ENCODE data around the gene SS18L1.

SS18L1 gene

DNA sequence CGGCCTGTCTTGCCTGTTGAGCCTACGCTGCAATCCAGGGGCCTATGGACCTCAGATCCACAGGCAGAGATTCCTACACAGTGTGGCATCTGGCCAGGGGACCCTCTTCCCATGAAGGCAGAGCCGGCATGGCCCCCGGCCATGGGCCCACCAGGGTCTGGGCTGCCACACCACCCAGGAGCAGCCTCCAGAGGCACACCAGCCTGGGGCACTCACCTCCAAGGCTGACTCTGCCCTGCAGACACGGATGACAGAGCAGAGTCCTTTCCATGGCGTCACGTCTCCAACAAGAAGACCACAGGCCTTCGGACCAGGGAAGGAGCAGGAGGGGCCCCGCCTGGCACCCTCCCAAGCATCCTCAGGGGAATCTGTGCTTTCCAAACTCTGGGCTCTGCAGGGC is 80.0 kb downstream of the SS18L1 start:
- no peak overlapping the region for H3K4me3 Mint-ChIP-seq
- peaks cover 67% of the 10 kb centered on the region for H3K27me3 Mint-ChIP-seq
- no peaks in the 10 kb centered on the region for H3K9me3 Mint-ChIP-seq
- H3K4me1 Mint-ChIP-seq = peaks cover 4% of the 10 kb centered on the region
- ATAC-seq (replicated peaks; ENCODE audit: extremely low read depth, poor library complexity, severe bottlenecking) (no peak), DNase-seq (ENCODE audit: low spot score in 2 of 2) (no peak)
- H3K27ac Mint-ChIP-seq (ENCODE audit: low read depth) = no peak overlapping the region
- peaks cover 2% of the 10 kb centered on the region for H3K36me3 Mint-ChIP-seq (ENCODE audit: insufficient read depth)

DNA sequence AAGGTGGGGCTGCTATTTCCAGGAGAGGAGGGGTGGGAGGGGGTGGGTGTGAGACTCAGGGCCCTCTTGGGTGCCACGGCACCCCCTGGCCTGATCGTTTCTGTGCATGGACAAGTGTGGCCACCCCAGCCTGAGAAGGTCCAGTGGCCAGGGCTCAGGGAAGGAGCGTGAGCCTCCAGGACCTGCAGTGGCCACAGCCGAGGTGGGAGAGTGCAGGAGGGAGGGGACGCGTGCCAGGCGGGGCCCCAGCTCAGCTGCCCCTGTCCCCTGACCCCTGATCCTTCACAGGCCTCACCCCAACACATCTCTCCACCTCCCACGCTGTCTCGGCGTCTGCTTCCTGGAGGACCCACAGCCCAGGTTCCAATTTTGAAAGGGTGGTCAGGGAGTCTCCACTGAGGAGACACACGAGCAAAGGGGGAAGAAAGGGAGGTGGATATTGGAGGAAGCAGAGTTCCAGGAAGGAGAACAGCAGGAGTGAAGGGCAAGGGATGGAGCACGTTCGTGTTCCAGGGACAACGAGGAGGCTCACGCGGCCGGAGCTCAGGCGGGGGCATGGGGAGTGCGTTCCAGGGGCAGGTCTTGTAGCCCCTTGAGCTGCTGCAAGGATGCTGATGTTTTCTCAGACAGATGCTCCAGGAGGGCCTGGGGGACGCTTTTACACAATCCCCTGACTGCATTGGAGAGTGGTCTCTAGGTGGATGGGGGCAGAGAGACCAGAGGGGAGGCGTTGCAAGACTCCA is 80.7 kb downstream of the SS18L1 start:
- no peaks in the 10 kb centered on the region for H3K9me3 Mint-ChIP-seq
- DNase-seq (ENCODE audit: low spot score in 2 of 2) (no peak), ATAC-seq (replicated peaks; ENCODE audit: extremely low read depth, poor library complexity, severe bottlenecking) (no peak)
- H3K36me3 Mint-ChIP-seq (ENCODE audit: insufficient read depth) = peaks cover 2% of the 10 kb centered on the region
- no peak overlapping the region for H3K4me3 Mint-ChIP-seq
- no peak overlapping the region for H3K27ac Mint-ChIP-seq (ENCODE audit: low read depth)
- H3K27me3 Mint-ChIP-seq = peaks cover 60% of the 10 kb centered on the region
- H3K4me1 Mint-ChIP-seq = peaks cover under 1% of the 10 kb centered on the region

DNA sequence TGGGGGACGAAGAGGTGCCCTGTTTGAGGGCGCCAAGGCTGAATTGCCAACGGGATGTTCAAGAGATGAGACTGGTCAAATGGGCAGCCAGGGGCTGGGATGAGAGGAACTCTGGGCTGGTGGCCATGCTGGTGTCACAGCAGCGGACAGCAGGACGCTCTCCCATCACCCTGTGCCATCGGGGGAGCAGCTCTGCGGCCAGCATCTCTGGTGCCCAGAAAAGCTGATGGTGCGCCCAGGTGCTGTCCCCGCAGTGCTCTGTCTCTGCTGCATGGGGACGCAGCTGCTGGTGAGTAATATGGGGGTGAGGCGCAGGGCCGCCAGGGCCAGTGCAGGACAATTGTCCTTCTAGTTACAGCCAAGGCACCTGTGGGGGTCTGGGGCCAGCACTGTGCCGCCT is 81.5 kb downstream of the SS18L1 start:
- Mint-ChIP-seq H3K27me3 (peaks cover 59% of the 10 kb centered on the region), H3K36me3 (ENCODE audit: insufficient read depth) (peaks cover 2% of the 10 kb centered on the region), H3K27ac (ENCODE audit: low read depth) (no peak overlapping the region), H3K9me3 (no peaks in the 10 kb centered on the region), H3K4me1 (no peaks in the 10 kb centered on the region), H3K4me3 (no peak overlapping the region)
- no peak for DNase-seq (ENCODE audit: low spot score in 2 of 2)
- no peak for ATAC-seq (replicated peaks; ENCODE audit: extremely low read depth, poor library complexity, severe bottlenecking)

DNA sequence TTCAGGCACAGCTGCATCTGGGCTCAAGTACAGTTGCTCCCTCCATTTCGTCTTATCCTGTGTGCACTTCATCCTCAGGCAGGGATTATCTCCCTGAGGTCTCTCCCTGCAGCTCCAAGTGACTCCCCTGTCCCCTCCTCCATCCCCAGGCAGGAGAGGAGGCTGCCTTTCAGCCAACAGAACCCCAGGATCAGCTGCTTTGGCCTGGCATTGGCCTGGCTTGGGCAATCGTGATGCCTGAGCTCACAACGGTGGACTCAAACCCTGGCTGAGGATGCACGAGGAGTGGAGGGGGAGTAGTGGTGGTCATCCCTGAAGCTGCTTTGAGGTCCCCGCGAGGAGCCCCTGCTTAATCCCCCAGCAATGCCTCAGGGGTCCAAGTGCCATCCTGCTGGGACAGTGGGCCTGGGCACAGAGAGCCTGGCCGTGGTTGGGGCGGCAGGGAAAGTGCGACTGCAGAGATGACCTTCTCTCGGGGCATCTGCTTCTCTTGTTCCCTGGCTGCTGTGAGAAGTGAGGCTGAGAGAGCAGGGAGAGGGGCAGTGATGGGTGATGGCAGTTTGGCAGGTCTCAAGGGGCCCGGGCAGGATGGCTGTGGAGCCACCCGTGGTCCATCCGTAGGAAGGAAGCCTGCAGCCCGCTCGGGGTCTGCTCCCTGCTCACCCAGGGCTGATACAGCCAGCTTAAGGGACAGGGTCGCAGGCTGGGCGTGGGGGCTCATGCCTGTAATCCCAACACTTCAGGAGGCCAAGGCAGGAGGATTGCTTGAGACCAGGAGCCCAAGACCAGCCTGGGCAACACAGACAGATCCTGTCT is 82.5 kb downstream of the SS18L1 start:
- ATAC-seq (replicated peaks; ENCODE audit: extremely low read depth, poor library complexity, severe bottlenecking) (no peak), DNase-seq (ENCODE audit: low spot score in 2 of 2) (no peak)
- Mint-ChIP-seq H3K27ac (ENCODE audit: low read depth) (no peak overlapping the region), H3K36me3 (ENCODE audit: insufficient read depth) (peaks cover 2% of the 10 kb centered on the region), H3K4me3 (no peak overlapping the region), H3K27me3 (peaks cover 54% of the 10 kb centered on the region), H3K4me1 (no peaks in the 10 kb centered on the region), H3K9me3 (no peaks in the 10 kb centered on the region)

DNA sequence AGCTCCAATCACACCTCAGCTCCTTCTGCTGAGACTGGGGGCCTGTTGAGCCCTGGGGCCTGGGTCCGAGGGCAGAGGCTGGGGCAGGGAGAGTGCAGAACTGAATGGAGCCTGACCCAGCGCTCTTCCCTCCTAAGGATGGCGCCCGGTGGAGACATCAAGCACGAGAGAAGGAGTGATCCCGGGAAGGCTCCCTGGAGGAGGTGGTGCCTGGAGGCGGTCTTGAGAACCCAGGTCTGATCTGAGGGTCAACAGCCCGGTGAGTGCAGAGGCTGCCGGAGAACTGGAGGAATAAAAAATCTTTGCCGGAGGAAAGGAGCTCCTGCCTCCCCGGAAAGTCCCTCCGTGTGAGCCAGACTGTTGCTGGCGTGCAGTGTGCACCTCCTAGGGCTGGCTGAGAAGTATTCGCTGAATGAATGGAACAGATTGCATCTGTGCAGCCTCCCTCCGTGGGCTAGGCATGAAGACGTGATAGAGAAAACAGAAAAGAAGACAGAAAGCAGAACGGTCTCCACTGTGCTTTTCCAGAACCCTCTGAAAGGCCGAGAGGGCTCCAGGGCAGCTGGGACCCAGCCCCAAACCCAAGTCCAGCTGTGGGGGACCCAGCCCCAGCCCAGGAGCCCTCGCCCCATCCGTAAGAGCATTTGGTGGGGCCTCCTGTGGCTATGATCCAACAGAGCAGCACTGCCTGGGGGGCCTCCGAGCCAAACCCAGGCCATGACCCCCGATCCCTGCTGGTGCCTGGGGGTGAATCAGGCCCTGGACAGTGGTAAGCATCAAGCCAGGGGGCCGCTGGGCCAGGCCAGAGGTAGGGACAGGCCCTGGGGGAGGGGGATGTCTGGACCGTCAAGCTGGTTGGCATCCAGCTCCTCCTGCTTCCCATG is 83.4 kb downstream of the SS18L1 start:
- H3K4me3 Mint-ChIP-seq = no peak overlapping the region
- no peak overlapping the region for H3K27ac Mint-ChIP-seq (ENCODE audit: low read depth)
- no peak for DNase-seq (ENCODE audit: low spot score in 2 of 2)
- ATAC-seq (replicated peaks; ENCODE audit: extremely low read depth, poor library complexity, severe bottlenecking) = no peak
- H3K9me3 Mint-ChIP-seq = no peaks in the 10 kb centered on the region
- H3K27me3 Mint-ChIP-seq = peaks cover 45% of the 10 kb centered on the region
- no peaks in the 10 kb centered on the region for H3K4me1 Mint-ChIP-seq
- no peaks in the 10 kb centered on the region for H3K36me3 Mint-ChIP-seq (ENCODE audit: insufficient read depth)

DNA sequence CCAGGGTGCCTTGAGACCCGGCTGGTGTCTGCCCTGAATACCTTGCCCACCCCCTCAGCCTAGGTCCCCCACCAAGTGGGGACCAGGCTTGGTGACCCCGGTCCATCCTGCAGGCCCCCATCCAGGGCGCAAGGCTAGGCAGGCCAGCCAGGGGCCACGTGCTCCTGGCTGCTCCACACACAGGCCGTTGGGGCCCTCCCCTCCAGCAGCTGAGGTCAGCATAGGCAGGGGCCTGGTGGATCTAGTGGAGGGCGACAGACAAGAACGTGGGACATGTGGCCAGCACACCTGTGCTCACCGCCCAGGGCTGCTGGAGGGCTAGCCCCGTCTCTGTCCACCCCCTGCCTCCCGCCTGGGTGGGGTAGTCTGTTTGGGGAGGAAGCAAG is 84.0 kb downstream of the SS18L1 start:
- DNase-seq (ENCODE audit: low spot score in 2 of 2) (no peak), ATAC-seq (replicated peaks; ENCODE audit: extremely low read depth, poor library complexity, severe bottlenecking) (no peak)
- no peak overlapping the region for H3K4me3 Mint-ChIP-seq
- H3K27ac Mint-ChIP-seq (ENCODE audit: low read depth) = no peak overlapping the region
- no peaks in the 10 kb centered on the region for H3K36me3 Mint-ChIP-seq (ENCODE audit: insufficient read depth)
- H3K27me3 Mint-ChIP-seq = peaks cover 39% of the 10 kb centered on the region
- H3K4me1 Mint-ChIP-seq = no peaks in the 10 kb centered on the region
- H3K9me3 Mint-ChIP-seq = no peaks in the 10 kb centered on the region

DNA sequence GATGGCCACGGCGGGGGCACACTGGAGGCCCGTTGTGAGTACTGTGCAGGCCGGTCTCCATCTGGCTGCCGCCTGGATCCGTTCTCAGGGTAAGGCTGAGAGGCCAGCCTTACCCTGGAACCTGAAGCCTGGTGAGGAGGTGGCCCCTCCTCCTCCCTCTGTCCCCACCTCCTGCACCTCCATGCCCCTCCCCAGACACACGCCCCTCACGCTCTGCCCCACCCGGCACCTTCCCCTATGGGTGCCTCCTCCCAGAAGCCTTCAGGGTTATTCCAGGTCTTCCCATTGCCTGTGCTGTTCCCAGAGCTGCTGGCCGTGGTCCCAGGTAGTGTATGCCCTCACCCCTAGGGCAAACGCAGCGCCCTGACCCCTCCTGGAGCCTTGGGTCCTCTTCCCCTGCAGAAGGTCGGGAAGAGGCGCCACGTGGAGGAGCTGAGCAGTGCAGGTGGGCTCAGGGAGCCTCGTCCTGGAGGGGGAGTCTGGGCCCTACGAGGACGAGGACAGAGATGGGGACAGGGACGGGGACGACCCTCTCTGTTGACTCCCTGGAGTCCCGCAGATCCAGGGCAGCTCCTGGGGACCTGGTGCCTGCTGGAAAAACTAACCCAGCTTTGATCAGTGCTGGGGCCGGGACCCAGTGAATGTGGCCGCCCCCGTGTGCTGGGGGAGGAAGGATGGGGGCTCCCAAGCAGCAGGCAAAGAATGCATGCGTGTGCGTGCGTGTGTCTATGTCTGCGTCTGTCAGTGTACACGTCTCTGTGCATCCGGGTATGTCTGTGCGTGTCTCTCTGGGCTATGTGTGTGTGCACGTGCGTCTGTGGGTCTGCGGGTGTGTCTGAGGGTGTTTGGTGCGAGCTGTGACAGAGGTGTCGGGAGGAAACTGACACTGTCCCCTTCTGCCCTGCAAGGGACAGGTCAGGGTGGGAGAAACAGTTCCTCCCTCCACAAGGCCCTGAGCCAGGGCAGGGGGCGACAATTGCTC is 84.7 kb downstream of the SS18L1 start:
- Mint-ChIP-seq H3K27me3 (peaks cover 32% of the 10 kb centered on the region), H3K9me3 (no peaks in the 10 kb centered on the region), H3K4me3 (no peak overlapping the region), H3K4me1 (no peaks in the 10 kb centered on the region), H3K27ac (ENCODE audit: low read depth) (no peak overlapping the region), H3K36me3 (ENCODE audit: insufficient read depth) (no peaks in the 10 kb centered on the region)
- DNase-seq (ENCODE audit: low spot score in 2 of 2) (no peak), ATAC-seq (replicated peaks; ENCODE audit: extremely low read depth, poor library complexity, severe bottlenecking) (no peak)

DNA sequence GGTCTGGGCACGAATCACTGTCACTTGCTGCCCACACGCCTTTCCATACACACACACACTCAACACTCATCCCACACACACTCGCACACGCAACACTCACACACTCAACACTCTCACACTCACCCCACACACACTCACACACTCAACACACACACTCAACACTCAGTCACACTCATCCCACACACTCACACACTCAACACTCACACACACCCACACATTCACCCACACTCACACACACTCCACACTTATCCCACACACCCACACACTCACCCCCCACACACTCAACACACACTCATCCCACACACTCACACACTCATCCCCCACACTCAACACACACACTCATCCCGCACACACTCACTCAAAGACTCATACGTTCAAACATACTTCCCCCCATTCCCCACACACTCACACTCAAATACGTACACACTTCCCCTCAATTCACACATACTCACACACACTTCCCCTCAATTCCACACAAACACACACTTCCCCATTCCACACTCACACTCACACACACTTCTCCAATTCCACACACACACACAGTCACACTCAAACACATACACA is 85.5 kb downstream of the SS18L1 start:
- Mint-ChIP-seq H3K36me3 (ENCODE audit: insufficient read depth) (no peaks in the 10 kb centered on the region), H3K4me3 (no peak overlapping the region)
- no peak for DNase-seq (ENCODE audit: low spot score in 2 of 2)

DNA sequence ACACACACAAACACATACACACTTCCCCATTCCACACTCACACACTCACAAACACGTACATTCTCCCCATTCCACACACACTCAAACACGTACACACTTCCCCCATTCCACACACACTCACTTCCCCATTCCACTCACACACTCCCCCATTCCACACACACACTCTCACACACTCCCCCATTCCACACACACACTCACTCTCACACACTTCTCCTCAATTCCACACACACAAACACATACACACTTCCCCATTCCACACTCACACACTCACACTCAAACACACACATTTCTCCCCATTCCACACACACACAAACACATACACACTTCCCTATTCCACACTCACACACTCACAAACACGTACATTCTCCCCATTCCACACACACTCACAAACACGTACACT is 86.1 kb downstream of the SS18L1 start:
- no peaks in the 10 kb centered on the region for H3K4me1 Mint-ChIP-seq
- no peak overlapping the region for H3K4me3 Mint-ChIP-seq
- ATAC-seq (replicated peaks; ENCODE audit: extremely low read depth, poor library complexity, severe bottlenecking) (no peak), DNase-seq (ENCODE audit: low spot score in 2 of 2) (no peak)
- peaks cover 18% of the 10 kb centered on the region for H3K27me3 Mint-ChIP-seq
- H3K9me3 Mint-ChIP-seq = no peaks in the 10 kb centered on the region
- no peak overlapping the region for H3K27ac Mint-ChIP-seq (ENCODE audit: low read depth)
- H3K36me3 Mint-ChIP-seq (ENCODE audit: insufficient read depth) = no peaks in the 10 kb centered on the region

More for the DNA sequence above, 85.5 kb downstream of the SS18L1 start:
- Mint-ChIP-seq H3K9me3 (no peaks in the 10 kb centered on the region), H3K27me3 (peaks cover 24% of the 10 kb centered on the region), H3K27ac (ENCODE audit: low read depth) (no peak overlapping the region), H3K4me1 (no peaks in the 10 kb centered on the region)
- no peak for ATAC-seq (replicated peaks; ENCODE audit: extremely low read depth, poor library complexity, severe bottlenecking)

DNA sequence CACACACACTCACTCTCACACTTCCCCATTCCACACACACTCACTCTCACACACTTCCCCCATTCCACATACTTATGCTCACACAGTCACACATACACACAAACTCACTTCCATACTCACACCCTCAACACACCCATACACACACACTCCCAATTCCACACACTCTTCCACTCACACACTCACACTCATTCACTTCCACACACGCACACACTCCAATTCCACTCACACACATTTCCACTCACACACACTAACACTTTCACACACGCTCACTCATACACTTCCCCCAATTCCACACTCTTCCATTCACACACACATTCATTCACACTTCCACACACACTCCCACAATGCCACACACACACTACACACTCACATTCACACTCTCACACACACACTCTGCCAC is 86.7 kb downstream of the SS18L1 start:
- H3K27ac Mint-ChIP-seq (ENCODE audit: low read depth) = no peak overlapping the region
- ATAC-seq (replicated peaks; ENCODE audit: extremely low read depth, poor library complexity, severe bottlenecking) = no peak
- H3K4me3 Mint-ChIP-seq = no peak overlapping the region

DNA sequence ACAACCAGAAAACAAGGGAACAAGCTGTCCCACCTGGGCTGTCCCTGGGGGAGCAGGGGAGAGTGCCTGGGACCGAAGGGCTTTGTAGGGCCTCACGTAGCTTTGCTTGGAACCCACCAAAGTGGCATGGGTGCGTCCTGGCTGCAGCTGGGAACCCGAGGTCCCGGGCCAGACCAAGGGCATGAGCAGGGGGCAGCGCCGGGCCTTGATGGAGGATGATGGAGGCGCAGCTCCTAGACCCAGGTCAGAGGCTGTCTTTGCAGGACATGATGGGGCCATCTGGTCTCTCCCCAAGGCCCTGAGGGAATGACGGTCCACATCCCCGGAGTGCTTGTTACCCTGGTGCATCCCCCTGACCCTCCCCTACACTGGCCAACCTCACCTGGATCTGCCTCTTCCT is 87.1 kb downstream of the SS18L1 start:
- ATAC-seq (replicated peaks; ENCODE audit: extremely low read depth, poor library complexity, severe bottlenecking) (no peak), DNase-seq (ENCODE audit: low spot score in 2 of 2) (no peak)
- no peak overlapping the region for H3K27ac Mint-ChIP-seq (ENCODE audit: low read depth)
- H3K27me3 Mint-ChIP-seq = peaks cover 11% of the 10 kb centered on the region
- no peaks in the 10 kb centered on the region for H3K9me3 Mint-ChIP-seq
- no peaks in the 10 kb centered on the region for H3K4me1 Mint-ChIP-seq
- H3K4me3 Mint-ChIP-seq = no peak overlapping the region
- no peaks in the 10 kb centered on the region for H3K36me3 Mint-ChIP-seq (ENCODE audit: insufficient read depth)

More for the DNA sequence above, 86.7 kb downstream of the SS18L1 start:
- Mint-ChIP-seq H3K36me3 (ENCODE audit: insufficient read depth) (no peaks in the 10 kb centered on the region), H3K9me3 (no peaks in the 10 kb centered on the region), H3K4me1 (no peaks in the 10 kb centered on the region), H3K27me3 (peaks cover 12% of the 10 kb centered on the region)
- no peak for DNase-seq (ENCODE audit: low spot score in 2 of 2)
